HepG2 (cell line): Measurements from ENCODE around the gene PIGW. TPM values are rescaled to one million over a fixed set of nuclear protein-coding genes. Genes with fewer than 3 reads are reported as not detected.
A peak's percentile ranks its signal among the peaks of the same experiment; 100 is the strongest.

Experiments used
- CENPT ChIP-seq: sonication (generic); formaldehyde crosslinking; IDR thresholded peaks from 2 replicates; pipeline ENCODE4 v1.8.0; 2022; ENCODE audit warnings: low read depth, mild to moderate bottlenecking, moderate library complexity, missing genetic modification reagents
- CHCHD3 ChIP-seq: sonication (generic); formaldehyde crosslinking; IDR thresholded peaks from 2 replicates; pipeline ENCODE4 v1.8.0; 2022; ENCODE audit warnings: mild to moderate bottlenecking, missing genetic modification reagents, moderate library complexity
- CREB3 ChIP-seq: sonication (generic); formaldehyde crosslinking; IDR thresholded peaks from 2 replicates; pipeline ENCODE4 v1.5.0; 2020; ENCODE audit warnings: missing genetic modification reagents
- ETS1 ChIP-seq: sonication (generic); formaldehyde crosslinking; IDR thresholded peaks from 2 replicates; pipeline ENCODE4 v1.4.0; 2020; ENCODE audit warnings: missing genetic modification reagents
- FOXP1 ChIP-seq, 2 experiments: fragments of 450-650 bp in 1 of 2; IDR thresholded peaks; 2 replicates each; pipeline ENCODE4 v1.6.1; 2017 to 2018; ENCODE audit warnings: antibody characterized with exemption in 1 of 2
- GATA4 ChIP-seq: sonication (generic); IDR thresholded peaks from 2 replicates; pipeline ENCODE4 v1.6.1; 2016; ENCODE audit warnings: antibody characterized with exemption, low read depth, borderline replicate concordance
- GLI4 ChIP-seq: sonication (generic); formaldehyde crosslinking; IDR thresholded peaks from 2 replicates; pipeline ENCODE4 v1.5.1; 2020; ENCODE audit warnings: missing genetic modification reagents, mild to moderate bottlenecking, moderate library complexity, borderline replicate concordance
- HDAC6 ChIP-seq: fragments of 200-600 bp; sonication (generic); IDR thresholded peaks from 2 replicates; pipeline ENCODE4 v1.7.0; 2017; ENCODE audit warnings: mild to moderate bottlenecking, antibody characterized with exemption, low read length, low read depth
- HOXA5 ChIP-seq: sonication (generic); formaldehyde crosslinking; IDR thresholded peaks from 2 replicates; pipeline ENCODE4 v1.4.0; 2020; ENCODE audit warnings: missing genetic modification reagents
- IKZF4 ChIP-seq: sonication (generic); formaldehyde crosslinking; IDR thresholded peaks from 2 replicates; pipeline ENCODE4 v1.5.1; 2020; ENCODE audit warnings: borderline replicate concordance, mild to moderate bottlenecking, low read depth, missing genetic modification reagents; ENCODE audit errors: not compliant biosample characterization
- ISL2 ChIP-seq: sonication (generic); formaldehyde crosslinking; IDR thresholded peaks from 2 replicates; pipeline ENCODE4 v1.5.0; 2020; ENCODE audit warnings: missing genetic modification reagents
- KAT8 ChIP-seq: IDR thresholded peaks from 2 replicates; pipeline ENCODE4 v1.6.1; 2016; ENCODE audit warnings: missing genetic modification reagents, missing compliant biosample characterization
- RBM22 ChIP-seq: fragments of 200-400 bp; formaldehyde crosslinking; optimal IDR thresholded peaks from 2 replicates; pipeline ENCODE3; 2017; ENCODE audit warnings: mild to moderate bottlenecking, low read length, moderate library complexity
- REL ChIP-seq: sonication (generic); formaldehyde crosslinking; conservative IDR thresholded peaks from 2 replicates; pipeline ENCODE4 v1.8.0; 2022; ENCODE audit warnings: mild to moderate bottlenecking, missing genetic modification reagents, moderate library complexity
- SMAD1 ChIP-seq: sonication (generic); formaldehyde crosslinking; IDR thresholded peaks from 2 replicates; pipeline ENCODE4 v1.4.0; 2020; ENCODE audit warnings: missing genetic modification reagents, low read depth, mild to moderate bottlenecking, borderline replicate concordance
- SNRNP70 ChIP-seq: fragments of 200-400 bp; formaldehyde crosslinking; IDR thresholded peaks from 2 replicates; pipeline ENCODE4 v1.6.1; 2017; ENCODE audit warnings: mild to moderate bottlenecking, low read depth, low read length, moderate library complexity
- ZBTB10 ChIP-seq: sonication (generic); formaldehyde crosslinking; IDR thresholded peaks from 2 replicates; pipeline ENCODE4 v1.4.0; 2020; ENCODE audit warnings: missing genetic modification reagents, borderline replicate concordance
- ZNF530 ChIP-seq: sonication (generic); formaldehyde crosslinking; IDR thresholded peaks from 2 replicates; pipeline ENCODE4 v1.5.0; 2020; ENCODE audit warnings: low read depth, mild to moderate bottlenecking, missing genetic modification reagents
- ZNF558 ChIP-seq: sonication (generic); formaldehyde crosslinking; IDR thresholded peaks from 2 replicates; pipeline ENCODE4 v1.9.0; 2022; ENCODE audit warnings: mild to moderate bottlenecking, missing genetic modification reagents, borderline replicate concordance
- ZNF782 ChIP-seq: sonication (generic); formaldehyde crosslinking; IDR thresholded peaks from 2 replicates; pipeline ENCODE4 v1.4.0; 2020; ENCODE audit warnings: missing genetic modification reagents, mild to moderate bottlenecking, borderline replicate concordance
- ZSCAN29 ChIP-seq: sonication (generic); formaldehyde crosslinking; conservative IDR thresholded peaks from 2 replicates; pipeline ENCODE4 v1.4.0; 2020; ENCODE audit warnings: mild to moderate bottlenecking, missing genetic modification reagents
- ZUFSP ChIP-seq: sonication (generic); formaldehyde crosslinking; IDR thresholded peaks from 2 replicates; pipeline ENCODE4 v1.9.0; 2021; ENCODE audit warnings: missing genetic modification reagents, mild to moderate bottlenecking, borderline replicate concordance
- polyA plus RNA-seq, 8 experiments: library from polyadenylated mRNA; depleted of rRNA in 3 of 8; stranded (reverse) in 7 of 8; unstranded in 1 of 8; fragments of >200 nt; fragmentation: Illumina TruSeq in 4 of 8; extraction: Trizol in 4 of 8; gene quantifications; 2 replicates each; pipeline versions ENCODE4 v1.2.1 to v1.2.3, GENCODE V29; 2011 to 2016; ENCODE audit warnings: low read depth in 4 of 8, missing spikeins in 1 of 8, mixed read lengths in 1 of 8; ENCODE audit not compliant: insufficient read depth in 1 of 8
- total RNA-seq, 5 experiments: library from RNA; depleted of rRNA; stranded (reverse); fragments of >200 nt; fragmentation: Illumina TruSeq; extraction: Trizol; gene quantifications; 2 replicates each; pipeline ENCODE4 v1.2.3, GENCODE V29; 2016; ENCODE audit warnings: low read depth in 1 of 5

PIGW gene
- total and polyA plus RNA-seq, 2 of the 13 experiments (the other 11 are each of a cell fraction or from before 2014, with no cell fraction given) = 9.0 to 24.0 TPM

- no peak for TF ChIP-seq ZUFSP (CRISPR knock-in tag)
- no peak for TF ChIP-seq IKZF4
- TF ChIP-seq CREB3 (CRISPR knock-in tag) = peak; percentile 92; the same call in 1 of the 2 replicates
- peak; percentile 14; the same call in 1 of the 2 replicates for TF ChIP-seq ZSCAN29 (CRISPR knock-in tag)
- TF ChIP-seq REL (CRISPR knock-in tag) = peak; percentile 63; the same call in 1 of the 2 replicates
- TF ChIP-seq GATA4 = peak; percentile 41; the same call in 1 of the 2 replicates
- TF ChIP-seq ISL2 (CRISPR knock-in tag) = peak; percentile 61
- no peak for TF ChIP-seq CHCHD3 (CRISPR knock-in tag)
- no peak for TF ChIP-seq FOXP1 (IDR thresholded peaks at IDR 0.05)
- TF ChIP-seq FOXP1 (CRISPR knock-in tag; IDR thresholded peaks at IDR 0.05) = no peak
- no peak; the same call in 1 of the 2 replicates for TF ChIP-seq ZNF558
- peak; percentile 72 for TF ChIP-seq RBM22
- TF ChIP-seq ZNF782 (CRISPR knock-in tag) = peak; percentile 83; the same call in 1 of the 2 replicates
- no peak; the same call in 1 of the 2 replicates for TF ChIP-seq CENPT (CRISPR knock-in tag)
- TF ChIP-seq ZNF530 = no peak
- TF ChIP-seq SMAD1 (CRISPR knock-in tag) = no peak
- TF ChIP-seq ETS1 (CRISPR knock-in tag) = 0 out of 2 replicates have a peak, but pooled peaks have one; percentile 20
- TF ChIP-seq HOXA5 = peak; percentile 14; the same call in 1 of the 2 replicates
- no peak for TF ChIP-seq SNRNP70
- 0 out of 2 replicates have a peak, but pooled peaks have one; percentile 58 for TF ChIP-seq GLI4 (CRISPR knock-in tag)
- no peak for TF ChIP-seq HDAC6
- TF ChIP-seq KAT8 (CRISPR knock-in tag) = peak; percentile 90
- peak; percentile 40; the same call in 1 of the 2 replicates for TF ChIP-seq ZBTB10
Measured at GRCh38 chr17:36534840-36535668, at the start of gene PIGW, which contains the start of gene MYO19 (continued).
